IMR-90 (cell line): ENCODE measurements around the gene ITCH. TPM values are rescaled to one million over a fixed set of nuclear protein-coding genes. Genes with fewer than 3 reads are reported as not detected.

Experiments
- ATAC-seq: fragments of 200-7000 bp; cut with Tn5 transposase; 2 replicates; pipeline ENCODE4 v1.9.1; 2020; ENCODE audit warnings: low read depth, mild to moderate bottlenecking, moderate library complexity
- BruUV-seq: library from RNA; stranded (reverse); fragments of 400-500 nt; replicated peaks from 2 replicates; lab custom pipeline; 2021; lab: Mats Ljungman, UMichigan
- CTCF ChIA-PET: fragments of 300-600 bp; formaldehyde crosslinking; extraction: SDS; loops from one replicate; lab custom pipeline; 2021; ENCODE audit warnings: antibody characterized with exemption; lab: Yijun Ruan, JAX
- POLR2A ChIA-PET: fragments of 300-600 bp; sonication (Branson Sonifier 250); formaldehyde crosslinking; loops from one replicate; lab custom pipeline; 2022; ENCODE audit warnings: antibody characterized with exemption; ENCODE audit not compliant: unreplicated experiment; lab: Charles Lee
- DNase-seq: peaks from one replicate; pipeline ENCODE4 v3.0.0; 2013
- H2AFZ ChIP-seq: replicated peaks from 2 replicates; pipeline ENCODE3; 2013; ENCODE audit warnings: low read length, mild to moderate bottlenecking; ENCODE audit not compliant: poor library complexity
- H2AK5ac ChIP-seq: 2 replicates; pipeline ENCODE4 v1.6.1; 2013; ENCODE audit warnings: low read depth, low read length, inconsistent platforms
- H2AK9ac ChIP-seq: replicated peaks from 2 replicates; pipeline ENCODE3; 2013; ENCODE audit warnings: mild to moderate bottlenecking, low read depth, low read length, moderate library complexity; ENCODE audit not compliant: poor library complexity
- H2BK120ac ChIP-seq: 2 replicates; pipeline ENCODE4 v1.6.1; 2013; ENCODE audit warnings: low read depth, low read length, inconsistent platforms
- H2BK15ac ChIP-seq: 3 replicates; pipeline ENCODE4 v1.6.1; 2013; ENCODE audit warnings: low read depth, low read length, inconsistent platforms
- H2BK20ac ChIP-seq: 2 replicates; pipeline ENCODE4 v1.6.1; 2013; ENCODE audit warnings: low read depth, mild to moderate bottlenecking, inconsistent platforms, low read length, moderate library complexity
- H2BK5ac ChIP-seq: 2 replicates; pipeline ENCODE4 v1.6.1; 2013; ENCODE audit warnings: mild to moderate bottlenecking, low read depth, low read length, inconsistent platforms; ENCODE audit not compliant: poor library complexity, severe bottlenecking
- H3K14ac ChIP-seq: replicated peaks from 2 replicates; pipeline ENCODE4 v1.6.1; 2013; ENCODE audit warnings: low read depth, low read length, inconsistent platforms
- H3K18ac ChIP-seq: 2 replicates; pipeline ENCODE4 v1.6.1; 2013; ENCODE audit warnings: low read depth, low read length, control low read depth
- H3K23ac ChIP-seq: 2 replicates; pipeline ENCODE4 v1.6.1; 2013; ENCODE audit warnings: low read depth, low read length, inconsistent platforms
- H3K27ac ChIP-seq: 2 replicates; pipeline ENCODE4 v1.5.1; 2013; ENCODE audit warnings: mild to moderate bottlenecking, control low read depth, low read length; ENCODE audit not compliant: insufficient read depth
- H3K27me3 ChIP-seq: 2 replicates; pipeline ENCODE4 v1.6.1; 2013; ENCODE audit warnings: low read length; ENCODE audit not compliant: control insufficient read depth, insufficient read depth
- H3K36me3 ChIP-seq: 2 replicates; pipeline ENCODE4 v1.6.1; 2013; ENCODE audit warnings: low read length, mixed read lengths; ENCODE audit not compliant: control insufficient read depth, insufficient read depth
- H3K4ac ChIP-seq: 2 replicates; pipeline ENCODE4 v1.6.1; 2013; ENCODE audit warnings: low read depth, low read length, inconsistent platforms
- H3K4me1 ChIP-seq: 2 replicates; pipeline ENCODE4 v1.6.1; 2013; ENCODE audit warnings: low read length, mixed read lengths; ENCODE audit not compliant: control insufficient read depth, insufficient read depth
- H3K4me2 ChIP-seq: 2 replicates; pipeline ENCODE4 v1.6.1; 2013; ENCODE audit warnings: low read depth, mild to moderate bottlenecking, control low read depth, low read length, moderate library complexity
- H3K4me3 ChIP-seq: 2 replicates; pipeline ENCODE4 v1.5.1; 2013; ENCODE audit warnings: low read depth, mild to moderate bottlenecking, control low read depth, low read length, moderate library complexity; ENCODE audit not compliant: insufficient read depth
- H3K56ac ChIP-seq: 2 replicates; pipeline ENCODE4 v1.6.1; 2013; ENCODE audit warnings: low read length, inconsistent platforms; ENCODE audit not compliant: insufficient read depth; ENCODE audit errors: extremely low read depth
- H3K79me1 ChIP-seq, 2 experiments: 2 replicates each; pipeline ENCODE4 v1.6.1; 2013; ENCODE audit warnings: low read length in 2 of 2, inconsistent platforms in 1 of 2, low read depth in 1 of 2
- H3K9ac ChIP-seq: 2 replicates; pipeline ENCODE4 v1.6.1; 2013; ENCODE audit warnings: low read depth, low read length, control low read depth
- H3K9me1 ChIP-seq: 2 replicates; pipeline ENCODE4 v1.6.1; 2013; ENCODE audit warnings: low read length, inconsistent platforms; ENCODE audit not compliant: insufficient read depth
- H3K9me3 ChIP-seq: 2 replicates; pipeline ENCODE4 v1.6.1; 2013; ENCODE audit warnings: low read length; ENCODE audit not compliant: control insufficient read depth, insufficient read depth
- H4K20me1 ChIP-seq: 2 replicates; pipeline ENCODE4 v1.6.1; 2013; ENCODE audit warnings: low read length, inconsistent platforms; ENCODE audit not compliant: insufficient read depth
- H4K5ac ChIP-seq: 2 replicates; pipeline ENCODE4 v1.6.1; 2013; ENCODE audit warnings: mild to moderate bottlenecking, low read depth, low read length, control low read depth
- H4K8ac ChIP-seq, 2 experiments: 2 replicates each; pipeline ENCODE4 v1.6.1; 2013; ENCODE audit warnings: low read depth in 2 of 2, low read length in 2 of 2, control low read depth in 1 of 2, inconsistent platforms in 1 of 2
- H4K91ac ChIP-seq: 2 replicates; pipeline ENCODE4 v1.6.1; 2013; ENCODE audit warnings: low read depth, low read length, inconsistent platforms; ENCODE audit not compliant: insufficient read depth
- CHD1 ChIP-seq: IDR thresholded peaks from 2 replicates; pipeline ENCODE4 v1.6.1; 2012; ENCODE audit warnings: low read depth, low read length, improper control_type of control experiment
- MAZ ChIP-seq: IDR thresholded peaks from 2 replicates; pipeline ENCODE4 v1.6.1; 2012; ENCODE audit warnings: low read depth, mild to moderate bottlenecking, low read length, improper control_type of control experiment, moderate library complexity, borderline replicate concordance
- WGBS, 2 experiments: methylation state at CpG; one replicate each; pipeline versions ENCODE4 v1.1.5 to v1.1.7; 2013; ENCODE audit warnings: missing lambda C conversion rate in 2 of 2; ENCODE audit not compliant: insufficient read length in 1 of 2; ENCODE audit errors: extremely low coverage in 2 of 2; 5-methylcytosine and 5-hydroxymethylcytosine counted together
- dilution Hi-C: fragments of 300-500 bp; cut with HindIII; formaldehyde crosslinking; loops from one replicate; pipeline ENCODE4 v1.14.3; 2018; ENCODE audit warnings: low sequenced_read_pairs; ENCODE audit not compliant: unreplicated experiment
- in situ Hi-C: fragments of 300-500 bp; cut with MboI; formaldehyde crosslinking; loops from 3 replicates; pipeline ENCODE4 v1.14.3; 2019; ENCODE audit warnings: low sequenced_read_pairs, inconsistent platforms, mixed read lengths
- intact Hi-C: fragments of 100-400 bp; cut with micrococcal nuclease; formaldehyde crosslinking; loops from 2 replicates; pipeline ENCODE4 v1.10.0; 2022
- polyA plus RNA-seq, 3 experiments: library from polyadenylated mRNA; depleted of rRNA; stranded (reverse); fragments of >200 nt; gene quantifications; 2 replicates each; pipeline ENCODE4 v1.2.3, GENCODE V29; 2012; ENCODE audit warnings: low replicate concordance in 1 of 3
- total RNA-seq: library from RNA; depleted of rRNA; stranded (reverse); fragments of >200 nt; gene quantifications from 2 replicates; pipeline ENCODE4 v1.2.3, GENCODE V29; 2012

The ITCH gene
- total and polyA plus RNA-seq, 2 of the 4 experiments (the other 2 are of a cell fraction) = 12.7 to 94.6 TPM

DNA sequence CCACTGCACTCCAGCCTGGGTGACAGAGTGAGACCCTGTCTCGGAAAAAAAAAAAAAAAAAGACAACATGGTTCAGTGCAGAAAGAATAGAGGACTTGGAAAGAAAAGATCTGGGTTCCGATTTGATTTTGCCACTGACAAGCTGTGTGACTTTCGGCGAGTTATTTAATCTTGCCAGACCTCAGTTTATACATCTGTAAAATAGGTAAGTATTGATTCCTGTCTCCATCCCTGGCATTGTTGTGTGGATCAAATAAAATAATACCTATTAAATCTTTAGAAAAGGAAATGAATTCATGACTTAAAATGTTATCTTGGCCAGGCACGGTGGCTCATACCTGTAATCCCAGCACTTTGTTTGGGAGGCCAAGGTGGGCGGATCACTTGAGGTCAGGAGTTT, 7.0 kb downstream of the ITCH start:
- H3K4ac ChIP-seq = no peak overlapping the region
- no peak overlapping the region for H3K4me3 ChIP-seq
- no peaks in the 10 kb centered on the region for H3K27me3 ChIP-seq
- no peak overlapping the region for H4K5ac ChIP-seq
- no peak overlapping the region for H3K4me2 ChIP-seq
- CTCF ChIA-PET = no interaction called here
- peaks cover 19 to 64% of the 10 kb centered on the region in 2 experiments for H3K79me1 ChIP-seq
- no peak overlapping the region for H2BK15ac ChIP-seq
- peaks cover 5% of the 10 kb centered on the region; the same call in 1 of the 2 replicates for H3K4me1 ChIP-seq
- TF ChIP-seq MAZ = no peak
- TF ChIP-seq CHD1 = no peak
- no peak overlapping the region for H4K8ac ChIP-seq
- POLR2A ChIA-PET = no interaction called here
- no peak overlapping the region for H2BK20ac ChIP-seq
- no peak overlapping the region for H4K91ac ChIP-seq
- H3K9me3 ChIP-seq = no peaks in the 10 kb centered on the region
- no peak overlapping the region for H2AK5ac ChIP-seq
- WGBS, 2 experiments = 100% methylated on average over 2 of the region's 6 CpGs; no CpG with 5 or more reads in 1 of the 2 experiments
- peaks cover 31% of the 10 kb centered on the region for H3K36me3 ChIP-seq
- H3K18ac ChIP-seq = no peak overlapping the region
- H3K56ac ChIP-seq = no peak overlapping the region
- H3K9ac ChIP-seq = no peak overlapping the region
- ATAC-seq (no peak), DNase-seq (no peak)
- no peak overlapping the region for H2BK5ac ChIP-seq
- H2AK9ac ChIP-seq = no peak overlapping the region
- H3K14ac ChIP-seq = no peak overlapping the region
- intact Hi-C loops (no loop called here), dilution Hi-C loops (no loop called here), in situ Hi-C loops (no loop called here)
- peaks cover 16% of the 10 kb centered on the region for H3K9me1 ChIP-seq
- H2BK120ac ChIP-seq = no peak overlapping the region
- H4K20me1 ChIP-seq = peaks cover 74% of the 10 kb centered on the region
- H3K27ac ChIP-seq = no peak overlapping the region
- no peak overlapping the region for H2AFZ ChIP-seq
- BruUV-seq = no TSS peak
- no peak overlapping the region for H3K23ac ChIP-seq
